MM.1S (cell line): Measurements from ENCODE around the gene TREM1.

Experiments
- EZH2 ChIP-seq: fragments of 300-600 bp; sonication (generic); optimal IDR thresholded peaks from 2 replicates; pipeline ENCODE3; 2017; ENCODE audit warnings: low read depth, mild to moderate bottlenecking, antibody characterized with exemption, low read length, mixed read lengths
- EZH2phosphoT487 ChIP-seq: fragments of 300-600 bp; sonication (generic); IDR thresholded peaks from 2 replicates; pipeline ENCODE4 v1.6.1; 2018; ENCODE audit warnings: antibody characterized with exemption, low read length

DNA sequence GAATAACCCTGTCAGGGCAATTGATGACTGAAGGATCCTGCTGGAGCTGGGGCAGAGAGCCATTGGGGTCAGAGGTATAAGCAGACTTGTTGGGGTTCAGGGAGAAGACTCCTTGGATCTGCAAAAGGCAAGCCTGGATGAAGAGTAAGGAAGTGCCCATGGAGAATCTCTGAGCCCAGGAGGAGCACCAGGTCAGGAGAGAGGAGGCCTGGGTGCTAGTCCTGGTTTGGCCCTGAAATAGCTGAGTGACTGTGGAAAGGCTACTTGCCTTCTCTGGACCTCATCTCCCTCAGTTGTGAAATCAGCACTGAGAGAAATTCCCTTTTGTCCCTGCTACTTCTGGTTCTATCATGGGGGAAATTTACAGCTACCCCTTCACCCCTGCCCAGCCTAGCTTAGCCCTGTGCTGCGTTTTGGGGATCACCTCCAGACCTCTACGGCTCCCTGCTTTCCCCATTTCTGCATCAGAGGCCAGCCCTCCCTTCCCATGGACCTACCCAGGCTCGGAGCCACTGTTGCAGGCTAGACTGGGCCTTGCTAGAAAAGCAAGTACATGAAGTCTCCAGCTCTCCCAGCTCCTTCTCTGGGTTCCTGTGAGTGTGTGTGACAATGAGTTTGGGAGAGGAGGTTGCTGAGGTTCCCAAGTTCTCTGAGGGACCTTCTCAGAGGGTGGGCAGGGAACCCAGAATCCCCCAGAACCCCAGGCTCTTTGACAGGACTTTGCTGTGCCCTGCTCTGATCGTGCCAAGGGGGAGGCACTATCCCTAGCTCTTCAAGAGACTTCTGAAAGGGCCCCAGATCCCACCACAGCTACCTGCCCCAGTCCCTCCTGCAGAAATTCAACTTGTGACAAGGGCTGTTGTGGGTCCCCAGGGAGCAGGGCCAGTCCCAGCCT is 46.6 kb upstream of the TREM1 start:
- TF ChIP-seq EZH2 (no peak), EZH2phosphoT487 (no peak)
